Islet precursor cell (in vitro differentiated cells): ENCODE measurements around the gene RNF180.
"Not testable (repeated sequence)": the region's sequence is repeated elsewhere in the genome, so short reads cannot be mapped to it uniquely, and the experiment has no call there.

Experiments used
- DNase-seq: peaks from one replicate; pipeline ENCODE4 v3.0.0-alpha.2; 2018

Gene RNF180

GRCh38 chr5:64398735-64399134 lies 233.1 kb downstream of the RNF180 start:
- not testable (repeated sequence) for DNase-seq

DNA sequence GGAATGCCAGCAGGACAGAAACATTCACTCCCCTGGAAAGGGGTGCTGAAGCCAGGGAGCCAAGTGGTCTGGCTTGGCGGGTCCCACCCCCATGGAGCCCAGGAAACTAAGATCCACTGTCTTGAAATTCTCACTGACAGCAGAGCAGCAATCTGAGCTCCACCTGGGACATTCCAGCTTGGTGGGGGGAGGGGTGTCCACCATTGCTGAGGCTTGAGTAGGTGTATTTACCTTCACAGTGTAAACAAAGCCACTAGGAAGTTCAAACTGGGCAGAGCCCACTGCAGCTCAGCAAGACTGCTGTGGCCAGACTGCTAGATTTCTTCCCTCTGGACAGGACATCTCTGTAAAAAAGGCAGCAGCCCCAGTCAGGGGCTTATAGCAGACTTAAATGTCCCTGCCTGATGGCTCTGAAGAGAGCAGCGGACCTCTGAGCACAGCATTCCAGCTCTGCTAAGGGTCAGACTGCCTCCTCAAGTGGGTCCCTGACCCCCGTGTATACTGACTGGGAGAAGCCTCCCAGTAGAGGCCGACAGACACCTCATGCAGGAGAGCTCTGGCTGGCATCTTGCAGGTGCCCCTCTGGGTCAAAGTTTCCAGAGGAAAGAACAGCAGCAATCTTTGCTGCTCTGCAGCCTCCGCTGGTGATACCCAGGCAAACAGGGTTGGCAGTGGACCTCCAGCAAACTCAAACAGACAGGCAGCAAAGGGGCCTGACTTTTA lies 241.6 kb downstream of the RNF180 start:
- DNase-seq, result peak; percentile 66

DNA sequence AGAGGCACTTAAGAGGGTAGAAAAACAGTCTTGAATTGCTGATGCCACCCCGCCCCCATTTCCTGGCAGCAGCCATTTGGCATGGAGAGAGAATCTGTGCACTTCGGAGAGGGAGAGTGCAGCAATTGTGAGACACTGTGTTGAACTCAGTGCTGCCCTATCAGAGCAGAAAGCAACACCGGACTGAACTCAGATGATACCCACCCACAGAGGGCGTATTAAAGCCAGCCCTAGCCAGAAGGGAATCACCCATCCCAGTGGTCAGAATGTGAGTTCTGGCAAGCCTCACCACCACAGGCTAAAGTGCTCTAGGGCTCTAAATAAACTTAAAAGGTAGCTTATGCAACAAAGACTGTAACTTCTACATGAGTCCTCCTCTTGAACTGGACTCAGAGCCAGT lies 251.7 kb downstream of the RNF180 start:
- DNase-seq, result peak; percentile 59

DNA sequence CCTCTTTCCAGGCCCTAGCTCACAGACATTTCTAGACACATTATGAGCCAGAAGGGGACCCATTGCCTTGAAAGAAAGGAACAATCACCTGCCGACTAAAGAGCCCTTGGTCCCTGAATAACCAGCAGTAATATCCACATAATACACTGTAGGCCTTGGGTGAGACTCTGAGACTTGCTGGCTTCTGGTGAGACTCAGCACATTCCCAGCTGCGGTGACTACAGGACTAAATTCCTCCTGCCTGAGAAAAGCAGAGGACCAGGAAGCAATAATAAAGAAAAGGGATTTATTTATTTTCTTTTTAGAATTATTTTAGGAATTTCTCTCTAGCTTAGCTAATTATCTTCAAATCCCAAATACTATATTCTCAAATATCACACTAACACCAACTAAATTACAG lies 252.4 kb downstream of the RNF180 start:
- peak; percentile 50 for DNase-seq
